Neuronal stem cell (in vitro differentiated cells): ENCODE results near the gene SLC15A4.

Experiments used
- DNase-seq: peaks from one replicate; pipeline ENCODE4 v3.0.0-alpha.2; 2013; ENCODE audit warnings: low spot score
- H2AFZ ChIP-seq: one replicate; pipeline ENCODE4 v1.6.1; 2013; ENCODE audit warnings: mild to moderate bottlenecking, low read length, inconsistent platforms
- H2AK5ac ChIP-seq: 2 replicates; pipeline ENCODE4 v1.6.1; 2013; ENCODE audit warnings: low read depth, mild to moderate bottlenecking, inconsistent platforms, low read length, moderate library complexity, mixed read lengths
- H2BK120ac ChIP-seq: 2 replicates; pipeline ENCODE4 v1.6.1; 2013; ENCODE audit warnings: low read depth, mild to moderate bottlenecking, inconsistent platforms, low read length, moderate library complexity, mixed read lengths
- H2BK12ac ChIP-seq: one replicate; pipeline ENCODE4 v1.6.1; 2013; ENCODE audit warnings: low read length, inconsistent platforms
- H2BK15ac ChIP-seq: 2 replicates; pipeline ENCODE4 v1.6.1; 2013; ENCODE audit warnings: mild to moderate bottlenecking, low read length, inconsistent platforms, mixed read lengths
- H2BK5ac ChIP-seq: one replicate; pipeline ENCODE4 v1.6.1; 2013; ENCODE audit warnings: inconsistent platforms, mild to moderate bottlenecking, low read length, moderate library complexity
- H3K14ac ChIP-seq: one replicate; pipeline ENCODE4 v1.6.1; 2013; ENCODE audit warnings: low read length, inconsistent platforms
- H3K18ac ChIP-seq: 2 replicates; pipeline ENCODE4 v1.6.1; 2013; ENCODE audit warnings: low read length, inconsistent platforms
- H3K23ac ChIP-seq: 2 replicates; pipeline ENCODE4 v1.6.1; 2013; ENCODE audit warnings: low read depth, mild to moderate bottlenecking, mixed read lengths, low read length, inconsistent platforms; ENCODE audit not compliant: poor library complexity
- H3K27ac ChIP-seq: replicated peaks from 3 replicates; pipeline ENCODE4 v1.5.1; 2013; ENCODE audit warnings: low read length, inconsistent platforms
- H3K27me3 ChIP-seq, 3 experiments: 2 replicates each; pipeline ENCODE4 v1.6.1; 2013; ENCODE audit warnings: low read length in 3 of 3, mild to moderate bottlenecking in 2 of 3, inconsistent platforms in 1 of 3, low read depth in 1 of 3, mixed read lengths in 1 of 3, moderate library complexity in 1 of 3; ENCODE audit not compliant: control insufficient read depth in 3 of 3, insufficient read depth in 3 of 3
- H3K36me3 ChIP-seq, 2 donors: replicated peaks in 1 of 2; 2 replicates each; pipeline ENCODE4 v1.6.1; 2013; ENCODE audit warnings: low read length in 2 of 2; ENCODE audit not compliant: control insufficient read depth in 2 of 2, insufficient read depth in 2 of 2
- H3K4ac ChIP-seq: 2 replicates; pipeline ENCODE4 v1.6.1; 2013; ENCODE audit warnings: inconsistent platforms, mild to moderate bottlenecking, low read length, moderate library complexity
- H3K4me1 ChIP-seq, 2 donors: 1 replicate in 1 of 2; 2 replicates in 1 of 2; pipeline ENCODE4 v1.6.1; 2013; ENCODE audit warnings: low read length in 2 of 2, low read depth in 1 of 2; ENCODE audit not compliant: control insufficient read depth in 2 of 2, insufficient read depth in 1 of 2
- H3K4me2 ChIP-seq: one replicate; pipeline ENCODE4 v1.6.1; 2013; ENCODE audit warnings: mild to moderate bottlenecking, low read length, inconsistent platforms; ENCODE audit not compliant: insufficient read depth, poor library complexity, severe bottlenecking
- H3K4me3 ChIP-seq, 2 donors: 2 replicates each; pipeline ENCODE4 v1.5.1; 2013; ENCODE audit warnings: low read length in 2 of 2, mild to moderate bottlenecking in 2 of 2, inconsistent platforms in 1 of 2, moderate library complexity in 1 of 2
- H3K79me1 ChIP-seq: one replicate; pipeline ENCODE4 v1.6.1; 2013; ENCODE audit warnings: low read depth, mild to moderate bottlenecking, inconsistent platforms, low read length, moderate library complexity
- H3K9ac ChIP-seq: one replicate; pipeline ENCODE4 v1.6.1; 2013; ENCODE audit warnings: mild to moderate bottlenecking, low read depth, low read length, inconsistent platforms; ENCODE audit not compliant: poor library complexity
- H3K9me3 ChIP-seq, 2 donors: replicated peaks in 1 of 2; 2 replicates each; pipeline versions ENCODE3 to v1.6.1; 2013; ENCODE audit warnings: low read length in 2 of 2, mild to moderate bottlenecking in 2 of 2, inconsistent platforms in 1 of 2, low read depth in 1 of 2, mixed read lengths in 1 of 2, moderate library complexity in 1 of 2; ENCODE audit not compliant: control insufficient read depth in 2 of 2, insufficient read depth in 1 of 2
- H4K8ac ChIP-seq: one replicate; pipeline ENCODE4 v1.6.1; 2013; ENCODE audit warnings: low read depth, mild to moderate bottlenecking, inconsistent platforms, low read length, moderate library complexity
- H4K91ac ChIP-seq: one replicate; pipeline ENCODE4 v1.6.1; 2013; ENCODE audit warnings: low read length, low read depth, mild to moderate bottlenecking, inconsistent platforms; ENCODE audit not compliant: poor library complexity
- WGBS, 2 donors: extraction: QIAGEN DNeasy Blood & Tissue Kit; methylation state at CpG; one replicate each; pipeline ENCODE4 v1.1.7; 2013; ENCODE audit warnings: missing lambda C conversion rate in 2 of 2, mixed read lengths in 1 of 2; ENCODE audit not compliant: insufficient read length in 2 of 2, insufficient replicate concordance in 1 of 2; ENCODE audit errors: extremely low coverage in 2 of 2; 5-methylcytosine and 5-hydroxymethylcytosine counted together

SLC15A4 gene

GRCh38 chr12:128792398-128792797, 31.4 kb downstream of the SLC15A4 start:
- no peak for DNase-seq
- H4K91ac ChIP-seq, result no peak overlapping the region
- H3K27me3 ChIP-seq, result no peaks in the 10 kb centered on the region
- H3K27ac ChIP-seq, result no peak overlapping the region
- H2AK5ac ChIP-seq, result no peak overlapping the region
- peaks cover 0 to 11% of the 10 kb centered on the region in 2 donors for H3K4me1 ChIP-seq
- H3K4me2 ChIP-seq, result no peak overlapping the region
- no peak overlapping the region for H3K23ac ChIP-seq
- H4K8ac ChIP-seq, result no peak overlapping the region
- no peak overlapping the region for H2BK120ac ChIP-seq
- no peak overlapping the region for H2AFZ ChIP-seq
- no peak overlapping the region for H2BK15ac ChIP-seq
- H2BK5ac ChIP-seq, result peak overlapping the region; percentile 20
- peaks cover 18 to 72% of the 10 kb centered on the region in 2 donors for H3K36me3 ChIP-seq
- no peak overlapping the region for H3K4me3 ChIP-seq
- no peak overlapping the region for H3K4ac ChIP-seq
- no peak overlapping the region for H3K18ac ChIP-seq
- no peaks in the 10 kb centered on the region for H3K9me3 ChIP-seq
- H3K14ac ChIP-seq, result no peak overlapping the region
- no peak overlapping the region for H3K9ac ChIP-seq
- WGBS, 2 donors, result no CpG with 5 or more reads among the region's 15 CpGs
- no peaks in the 10 kb centered on the region for H3K79me1 ChIP-seq
- no peak overlapping the region for H2BK12ac ChIP-seq

- peaks cover 18 to 65% of the 10 kb centered on the region in 2 donors for H3K36me3 ChIP-seq
- H2BK12ac ChIP-seq, result no peak overlapping the region
- peaks cover under 1% of the 10 kb centered on the region for H3K79me1 ChIP-seq
- no peak overlapping the region for H3K4me2 ChIP-seq
- no peak overlapping the region for H2BK120ac ChIP-seq
- peak overlapping the region; percentile 20 for H2BK5ac ChIP-seq
- no peak overlapping the region for H2BK15ac ChIP-seq
- no peak overlapping the region for H3K4ac ChIP-seq
- H4K91ac ChIP-seq, result no peak overlapping the region
- H3K9ac ChIP-seq, result no peak overlapping the region
- no peaks in the 10 kb centered on the region for H3K9me3 ChIP-seq
- no peak overlapping the region for H4K8ac ChIP-seq
- H3K14ac ChIP-seq, result no peak overlapping the region
- DNase-seq, result no peak
- no CpG with 5 or more reads among the region's 24 CpGs for WGBS, 2 donors
- H2AFZ ChIP-seq, result no peak overlapping the region
- H3K27ac ChIP-seq, result no peak overlapping the region
- no peak overlapping the region for H2AK5ac ChIP-seq
- no peak overlapping the region for H3K4me3 ChIP-seq
- H3K18ac ChIP-seq, result peak overlapping the region; percentile 5
- H3K23ac ChIP-seq, result no peak overlapping the region
- H3K27me3 ChIP-seq, result no peaks in the 10 kb centered on the region
- peaks cover 0 to 4% of the 10 kb centered on the region in 2 donors for H3K4me1 ChIP-seq
These were observed 32.1 kb downstream of the SLC15A4 start for GRCh38 chr12:128791395-128792322.

GRCh38 chr12:128790653-128791373, 32.9 kb downstream of the SLC15A4 start:
- Histone ChIP-seq H3K14ac (no peak overlapping the region), H3K23ac (no peak overlapping the region), H3K9ac (no peak overlapping the region), H3K4me1 (peaks cover 0 to 4% of the 10 kb centered on the region in 2 donors), H3K18ac (no peak overlapping the region), H3K9me3 (no peaks in the 10 kb centered on the region), H3K79me1 (peaks cover 2% of the 10 kb centered on the region), H2BK15ac (no peak overlapping the region), H4K8ac (no peak overlapping the region), H3K27me3 (no peaks in the 10 kb centered on the region), H3K4me2 (no peak overlapping the region), H3K36me3 (peaks cover 18 to 56% of the 10 kb centered on the region in 2 donors), H3K27ac (no peak overlapping the region), H4K91ac (no peak overlapping the region), H3K4ac (no peak overlapping the region), H2BK120ac (no peak overlapping the region), H2BK5ac (no peak overlapping the region), H2AFZ (no peak overlapping the region), H2AK5ac (no peak overlapping the region), H2BK12ac (no peak overlapping the region), H3K4me3 (no peak overlapping the region)
- DNase-seq, result no peak
- WGBS, 2 donors, result no CpG with 5 or more reads among the region's 15 CpGs

- no peak overlapping the region for H2BK12ac ChIP-seq
- H3K14ac ChIP-seq, result no peak overlapping the region
- no peak overlapping the region for H3K27ac ChIP-seq
- no peak overlapping the region for H3K4ac ChIP-seq
- H3K4me1 ChIP-seq, result peaks cover 0 to 4% of the 10 kb centered on the region in 2 donors
- DNase-seq, result no peak
- H3K9ac ChIP-seq, result no peak overlapping the region
- no peaks in the 10 kb centered on the region for H3K9me3 ChIP-seq
- H3K36me3 ChIP-seq, result peaks cover 12 to 50% of the 10 kb centered on the region in 2 donors
- no peaks in the 10 kb centered on the region for H3K27me3 ChIP-seq
- no peak overlapping the region for H4K91ac ChIP-seq
- no peak overlapping the region for H4K8ac ChIP-seq
- H3K79me1 ChIP-seq, result peaks cover 2% of the 10 kb centered on the region
- no peak overlapping the region for H3K23ac ChIP-seq
- peak overlapping the region; percentile 38 for H3K18ac ChIP-seq
- no peak overlapping the region for H2AK5ac ChIP-seq
- WGBS, 2 donors, result no CpG with 5 or more reads among the region's 11 CpGs
- no peak overlapping the region for H2AFZ ChIP-seq
- no peak overlapping the region for H3K4me3 ChIP-seq
- H3K4me2 ChIP-seq, result no peak overlapping the region
- H2BK120ac ChIP-seq, result no peak overlapping the region
- no peak overlapping the region for H2BK5ac ChIP-seq
- no peak overlapping the region for H2BK15ac ChIP-seq
These were observed 33.5 kb downstream of the SLC15A4 start for GRCh38 chr12:128790221-128790620.
